B cell (primary cell): Measurements from ENCODE around the gene PRSS21. TPM values are rescaled to one million over a fixed set of nuclear protein-coding genes. Genes with fewer than 3 reads are reported as not detected.

Experiments
- ATAC-seq: fragments of 200-7000 bp; cut with Tn5 transposase; one replicate; pipeline ENCODE4 v1.10.0; 2021; ENCODE audit warnings: low read depth, mild to moderate bottlenecking, moderate number of reproducible peaks, moderate library complexity
- CTCF ChIA-PET: fragments of 350-600 bp; sonication (Branson Sonifier 250); formaldehyde crosslinking; loops from one replicate; lab custom pipeline; 2021; ENCODE audit warnings: antibody characterized with exemption, inconsistent platforms; lab: Charles Lee
- POLR2A ChIA-PET: fragments of 350-600 bp; sonication (Branson Sonifier 250); formaldehyde crosslinking; loops from one replicate; lab custom pipeline; 2021; ENCODE audit warnings: antibody characterized with exemption; lab: Charles Lee
- DNase-seq: peaks from one replicate; pipeline ENCODE4 v3.0.0; 2013
- H2AFZ ChIP-seq: 2 replicates; pipeline ENCODE4 v1.6.1; 2012; ENCODE audit warnings: mild to moderate bottlenecking, low read depth, low read length; ENCODE audit not compliant: insufficient read depth, poor library complexity, severe bottlenecking
- H3K27ac ChIP-seq, 2 donors: 1 replicate in 1 of 2; 2 replicates in 1 of 2; pipeline ENCODE4 v1.5.1; 2012 to 2013; ENCODE audit warnings: low read length in 2 of 2, mild to moderate bottlenecking in 2 of 2, moderate library complexity in 1 of 2
- H3K27me3 ChIP-seq, 4 experiments: fragments of 200-600 bp in 1 of 4; sonication (generic) in 1 of 4; replicated peaks in 1 of 4; 1 replicate in 2 of 4; 2 replicates in 2 of 4; pipeline versions ENCODE4 v1.6.1 to v1.7.0; 2013 to 2016; ENCODE audit warnings: low read length in 3 of 4, mild to moderate bottlenecking in 2 of 4, mixed read lengths in 1 of 4, moderate library complexity in 1 of 4; ENCODE audit not compliant: insufficient read depth in 4 of 4, control insufficient read depth in 3 of 4; ENCODE audit errors: control extremely low read depth in 1 of 4
- H3K36me3 ChIP-seq, 2 experiments: replicated peaks in 1 of 2; 1 replicate in 1 of 2; 2 replicates in 1 of 2; pipeline versions ENCODE4 v1.6.1 to v1.7.1; 2013; ENCODE audit warnings: low read length in 1 of 2; ENCODE audit not compliant: insufficient read depth in 2 of 2, control insufficient read depth in 1 of 2; ENCODE audit errors: control extremely low read depth in 1 of 2, extremely low read depth in 1 of 2
- H3K4me1 ChIP-seq, 2 donors: fragments of 200-600 bp in 1 of 2; sonication (generic) in 1 of 2; 1 replicate in 1 of 2; 2 replicates in 1 of 2; pipeline versions ENCODE4 v1.5.1 to v1.6.1; 2013 to 2017; ENCODE audit warnings: low read length in 2 of 2; ENCODE audit not compliant: control insufficient read depth in 2 of 2, insufficient read depth in 2 of 2
- H3K4me2 ChIP-seq: replicated peaks from 2 replicates; pipeline ENCODE3; 2012; ENCODE audit warnings: mild to moderate bottlenecking, low read depth, low read length; ENCODE audit not compliant: poor library complexity, severe bottlenecking
- H3K4me3 ChIP-seq, 5 experiments: fragments of 200-600 bp in 1 of 5; sonication (generic) in 1 of 5; 1 replicate in 3 of 5; 2 replicates in 2 of 5; pipeline versions ENCODE4 v1.5.1 to v1.7.0; 2011 to 2016; ENCODE audit warnings: low read length in 4 of 5, mild to moderate bottlenecking in 4 of 5, low read depth in 2 of 5, control low read depth in 1 of 5, moderate library complexity in 1 of 5; ENCODE audit not compliant: insufficient read depth in 1 of 5; ENCODE audit errors: control extremely low read depth in 1 of 5, extremely low read depth in 1 of 5
- H3K79me2 ChIP-seq: fragments of 200-600 bp; sonication (generic); one replicate; pipeline ENCODE4 v1.6.0; 2016; ENCODE audit warnings: low read length; ENCODE audit not compliant: control insufficient read depth, insufficient read depth
- H3K9ac ChIP-seq: fragments of 200-600 bp; sonication (generic); 2 replicates; pipeline ENCODE4 v1.6.1; 2017; ENCODE audit warnings: mild to moderate bottlenecking, low read length, moderate library complexity
- H3K9me3 ChIP-seq, 3 donors: one replicate each; pipeline versions ENCODE4 v1.6.1 to v1.7.1; 2013; ENCODE audit warnings: low read length in 2 of 3; ENCODE audit not compliant: control insufficient read depth in 2 of 3, insufficient read depth in 1 of 3; ENCODE audit errors: control extremely low read depth in 1 of 3
- H4K20me1 ChIP-seq: 2 replicates; pipeline ENCODE4 v1.6.0; 2012; ENCODE audit warnings: mild to moderate bottlenecking, low read length; ENCODE audit not compliant: insufficient read depth, control insufficient read depth, poor library complexity, severe bottlenecking
- H3K27ac Mint-ChIP-seq: one replicate; pipeline ENCODE4 v1.8.0; 2021; ENCODE audit warnings: mixed read lengths
- H3K27me3 Mint-ChIP-seq: one replicate; pipeline ENCODE4 v1.8.0; 2021; ENCODE audit warnings: mixed read lengths
- H3K4me1 Mint-ChIP-seq: one replicate; pipeline ENCODE4 v1.8.0; 2021; ENCODE audit warnings: mixed read lengths
- H3K4me3 Mint-ChIP-seq: one replicate; pipeline ENCODE4 v1.8.0; 2021; ENCODE audit warnings: mixed read lengths
- H3K9me3 Mint-ChIP-seq: one replicate; pipeline ENCODE4 v1.8.0; 2022; ENCODE audit warnings: mixed read lengths; ENCODE audit not compliant: insufficient read depth
- CTCF ChIP-seq: fragments of 200-600 bp; IDR thresholded peaks from one replicate; pipeline ENCODE4 v1.8.0; 2022; ENCODE audit warnings: antibody characterized with exemption, mild to moderate bottlenecking
- EZH2 ChIP-seq: IDR thresholded peaks from 2 replicates; pipeline ENCODE4 v1.6.1; 2012; ENCODE audit warnings: borderline replicate concordance, low read depth, mild to moderate bottlenecking, moderate library complexity, low read length; ENCODE audit not compliant: insufficient read depth, poor library complexity, severe bottlenecking
- WGBS: methylation state at CpG from one replicate; pipeline ENCODE4 v1.1.5; 2013; ENCODE audit warnings: missing lambda C conversion rate; ENCODE audit not compliant: insufficient coverage; 5-methylcytosine and 5-hydroxymethylcytosine counted together
- intact Hi-C: fragments of 100-400 bp; cut with micrococcal nuclease; formaldehyde crosslinking; loops from one replicate; pipeline ENCODE4 v1.10.0; 2022
- polyA plus RNA-seq: library from polyadenylated mRNA; depleted of rRNA; stranded (reverse); fragments of >200 nt; gene quantifications from 2 replicates; pipeline ENCODE4 v1.2.3, GENCODE V29; 2012
- total RNA-seq, 2 donors: library from RNA; stranded (reverse); fragments of 120-200 nt in 1 of 2; gene quantifications; 1 replicate in 1 of 2; 2 replicates in 1 of 2; pipeline versions ENCODE4 v1.2.3 to v1.2.4, GENCODE V29; 2013 to 2022

The PRSS21 gene
- total and polyA plus RNA-seq, 2 donors (not counting 1 experiment from before 2014, with no cell fraction given), result 2.0 to 5.8 TPM

- peaks cover 18% of the 10 kb centered on the region for H3K4me1 Mint-ChIP-seq
- DNase-seq (no peak), ATAC-seq (no peak)
- H3K27me3 Mint-ChIP-seq, result no peaks in the 10 kb centered on the region
- WGBS, result 87% methylated on average over 14 of the region's 18 CpGs
- ChIA-PET POLR2A (no interaction called here), CTCF (interaction anchor here (1.1 kb wide), 1 partner anchor 99 kb away, joined by 6 read pairs; no protein-coding TSS in a partner anchor)
- peaks cover 66% of the 10 kb centered on the region for H3K79me2 ChIP-seq
- no peak overlapping the region for H3K9ac ChIP-seq
- peaks cover 0 to 2% (median 0%) of the 10 kb centered on the region in 3 donors for H3K9me3 ChIP-seq
- TF ChIP-seq EZH2 (no peak), CTCF (no peak)
- H3K27me3 ChIP-seq, result no peaks in the 10 kb centered on the region
- peaks cover 0 to 73% of the 10 kb centered on the region in 2 experiments for H3K36me3 ChIP-seq
- no peaks in the 10 kb centered on the region for H3K9me3 Mint-ChIP-seq
- no peak overlapping the region for H2AFZ ChIP-seq
- peaks cover 73% of the 10 kb centered on the region for H4K20me1 ChIP-seq
- H3K4me2 ChIP-seq, result no peak overlapping the region
- H3K4me1 ChIP-seq, result peaks cover 9 to 12% of the 10 kb centered on the region in 2 donors
- intact Hi-C loops, result loop anchor here (10.0 kb wide), 2 partner anchors 87 to 93 kb away; partner anchors contain the start of gene KCTD5
- no peak overlapping the region for H3K4me3 Mint-ChIP-seq
- peak overlapping the region; percentile 53 for H3K27ac Mint-ChIP-seq
- no peak overlapping the region for H3K27ac ChIP-seq
- no peak overlapping the region for H3K4me3 ChIP-seq
Observed at GRCh38 chr16:2771496-2772402, 45.3 kb upstream of the PRSS21 start.
